Small intestine (tissue), 7 donors: Measurements from ENCODE around the gene AOC3. TPM values are rescaled to one million over a fixed set of nuclear protein-coding genes. Genes with fewer than 3 reads are reported as not detected.
"Not testable (repeated sequence)": the region's sequence is repeated elsewhere in the genome, so short reads cannot be mapped to it uniquely, and the experiment has no call there.

ENCODE experiments used
- DNase-seq, 2 donors: peaks; one replicate each; pipeline versions ENCODE4 v3.0.0 to v3.0.0-alpha.2; 2013
- FAIRE-seq: peaks from 2 replicates; lab custom pipeline; 2012; peaks lifted over from hg19 to GRCh38; lab: Jason Lieb, UNC
- H3K27ac ChIP-seq, 3 donors: one replicate each; pipeline ENCODE4 v1.5.1; 2013; ENCODE audit warnings: low read length in 2 of 3, mild to moderate bottlenecking in 2 of 3, control low read depth in 1 of 3, inconsistent platforms in 1 of 3, low read depth in 1 of 3, moderate library complexity in 1 of 3
- H3K27me3 ChIP-seq, 3 donors: one replicate each; pipeline ENCODE4 v1.6.1; 2013; ENCODE audit warnings: low read length in 3 of 3, inconsistent platforms in 1 of 3; ENCODE audit not compliant: control insufficient read depth in 3 of 3, insufficient read depth in 3 of 3
- H3K36me3 ChIP-seq, 3 donors: one replicate each; pipeline ENCODE4 v1.6.1; 2013; ENCODE audit warnings: low read length in 3 of 3, inconsistent platforms in 1 of 3, low read depth in 1 of 3, mild to moderate bottlenecking in 1 of 3, moderate library complexity in 1 of 3; ENCODE audit not compliant: control insufficient read depth in 3 of 3, insufficient read depth in 2 of 3
- H3K4me1 ChIP-seq, 3 donors: one replicate each; pipeline ENCODE4 v1.6.1; 2013; ENCODE audit warnings: low read length in 2 of 3, inconsistent platforms in 1 of 3, low read depth in 1 of 3, mild to moderate bottlenecking in 1 of 3, moderate library complexity in 1 of 3; ENCODE audit not compliant: control insufficient read depth in 3 of 3, insufficient read depth in 2 of 3
- H3K4me3 ChIP-seq, 3 donors: one replicate each; pipeline ENCODE4 v1.5.1; 2013; ENCODE audit warnings: low read length in 3 of 3, control low read depth in 1 of 3, inconsistent platforms in 1 of 3, low read depth in 1 of 3, mild to moderate bottlenecking in 1 of 3, moderate library complexity in 1 of 3
- H3K9me3 ChIP-seq, 2 donors: one replicate each; pipeline ENCODE4 v1.6.1; 2013; ENCODE audit warnings: low read depth in 1 of 2, low read length in 1 of 2; ENCODE audit not compliant: control insufficient read depth in 2 of 2, insufficient read depth in 1 of 2
- WGBS, 3 donors: extraction: QIAGEN DNeasy Blood & Tissue Kit; methylation state at CpG; one replicate each; pipeline ENCODE4 v1.1.7; 2013; 5-methylcytosine and 5-hydroxymethylcytosine counted together
- polyA plus RNA-seq, 4 donors: library from polyadenylated mRNA; stranded (reverse) in 3 of 4; unstranded in 1 of 4; fragments of 200-250 nt in 3 of 4; fragments of 120-200 nt in 1 of 4; gene quantifications; one replicate each; pipeline versions ENCODE4 v1.2.1 to v1.2.3, GENCODE V29; 2013
- donor health status: healthy with polysubstance abuse.
- donor health status: control.
- donor health status: control.
- donor health status: Bipolar disorder and iron deficiency.
- donor health status: healthy.

AOC3 gene
- polyA plus RNA-seq, 4 donors, result 1.3 to 30.0 (median 3.1) TPM

GRCh38 chr17:42883802-42884558, 33.0 kb downstream of the AOC3 start:
- no peak overlapping the region for H3K27ac ChIP-seq
- DNase-seq, result no peak
- H3K4me3 ChIP-seq, result no peak overlapping the region
- no peaks in the 10 kb centered on the region for H3K27me3 ChIP-seq
- no peaks in the 10 kb centered on the region for H3K36me3 ChIP-seq
- peaks cover 0 to 17% (median 2%) of the 10 kb centered on the region in 3 donors for H3K4me1 ChIP-seq
- no peak for FAIRE-seq
- H3K9me3 ChIP-seq, result no peaks in the 10 kb centered on the region
- 72 to 83% (median 80%) methylated on average over 7 of the region's 7 CpGs for WGBS, 3 donors

DNA sequence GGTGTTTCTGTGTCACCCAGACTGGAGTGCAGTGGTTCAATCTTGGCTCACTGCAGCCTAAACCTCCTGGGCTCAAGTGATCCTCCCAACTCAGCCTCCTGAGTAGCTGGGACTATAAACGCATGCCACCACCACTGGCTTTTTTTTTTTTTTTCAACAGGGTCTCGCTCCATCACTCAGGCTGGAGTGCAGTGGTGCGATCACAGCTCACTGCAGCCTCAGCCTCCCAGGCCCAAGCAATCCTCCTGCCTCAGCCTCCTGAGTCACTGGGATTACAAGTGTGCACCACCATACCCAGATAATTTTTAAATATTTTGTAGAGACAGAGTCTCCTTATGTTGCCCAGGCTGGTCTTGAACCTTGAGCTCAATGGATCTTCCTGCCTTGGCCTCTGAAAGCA, 34.8 kb downstream of the AOC3 start:
- H3K4me3 ChIP-seq, H3K27me3 ChIP-seq, FAIRE-seq, DNase-seq, H3K27ac ChIP-seq, H3K36me3 ChIP-seq, H3K9me3 ChIP-seq: not testable (repeated sequence)
- 89 to 100% (median 97%) methylated on average over 3 of the region's 3 CpGs for WGBS, 3 donors
- H3K4me1 ChIP-seq, result peaks cover 0 to 20% (median 2%) of the 10 kb centered on the region in 3 donors

- no peaks in the 10 kb centered on the region for H3K27me3 ChIP-seq
- WGBS, 3 donors, result 31 to 47% (median 44%) methylated on average over 15 of the region's 15 CpGs
- no peak for FAIRE-seq
- no peaks in the 10 kb centered on the region for H3K9me3 ChIP-seq
- peak overlapping the region in 1 of 3 donors; percentile 63 for H3K27ac ChIP-seq
- H3K4me1 ChIP-seq, result peaks cover 0 to 24% (median 2%) of the 10 kb centered on the region in 3 donors
- DNase-seq, result peak in 1 of 2 donors; percentile 70
- no peak overlapping the region for H3K4me3 ChIP-seq
- no peaks in the 10 kb centered on the region for H3K36me3 ChIP-seq
Observed at GRCh38 chr17:42886283-42887176, 35.5 kb downstream of the AOC3 start.

DNA sequence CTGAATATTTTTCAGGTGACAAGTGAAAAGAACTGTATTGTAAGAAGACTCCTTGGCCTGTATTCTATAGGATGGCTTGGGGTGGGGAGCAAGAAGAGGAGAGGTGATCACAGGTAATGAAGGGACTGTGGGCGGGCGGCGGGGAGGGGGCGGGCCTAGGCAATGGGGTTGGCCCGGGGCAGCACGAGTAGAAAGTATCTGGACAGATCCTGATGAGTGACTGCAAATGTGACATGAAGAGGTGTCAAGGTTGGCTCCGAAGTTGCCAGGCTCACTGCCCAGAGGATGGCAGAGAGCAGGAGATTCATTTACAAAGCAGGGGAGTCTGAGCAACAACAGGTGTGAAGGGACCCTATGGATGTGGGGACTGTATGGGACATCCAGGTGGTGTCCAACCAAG, 38.8 kb downstream of the AOC3 start:
- Histone ChIP-seq H3K27ac (no peak overlapping the region), H3K4me1 (peaks cover 4 to 55% (median 7%) of the 10 kb centered on the region in 3 donors), H3K27me3 (no peaks in the 10 kb centered on the region), H3K4me3 (no peak overlapping the region), H3K9me3 (no peaks in the 10 kb centered on the region), H3K36me3 (no peaks in the 10 kb centered on the region)
- WGBS, 3 donors, result 87 to 93% (median 93%) methylated on average over 7 of the region's 7 CpGs
- FAIRE-seq, result no peak
- DNase-seq, result no peak

DNA sequence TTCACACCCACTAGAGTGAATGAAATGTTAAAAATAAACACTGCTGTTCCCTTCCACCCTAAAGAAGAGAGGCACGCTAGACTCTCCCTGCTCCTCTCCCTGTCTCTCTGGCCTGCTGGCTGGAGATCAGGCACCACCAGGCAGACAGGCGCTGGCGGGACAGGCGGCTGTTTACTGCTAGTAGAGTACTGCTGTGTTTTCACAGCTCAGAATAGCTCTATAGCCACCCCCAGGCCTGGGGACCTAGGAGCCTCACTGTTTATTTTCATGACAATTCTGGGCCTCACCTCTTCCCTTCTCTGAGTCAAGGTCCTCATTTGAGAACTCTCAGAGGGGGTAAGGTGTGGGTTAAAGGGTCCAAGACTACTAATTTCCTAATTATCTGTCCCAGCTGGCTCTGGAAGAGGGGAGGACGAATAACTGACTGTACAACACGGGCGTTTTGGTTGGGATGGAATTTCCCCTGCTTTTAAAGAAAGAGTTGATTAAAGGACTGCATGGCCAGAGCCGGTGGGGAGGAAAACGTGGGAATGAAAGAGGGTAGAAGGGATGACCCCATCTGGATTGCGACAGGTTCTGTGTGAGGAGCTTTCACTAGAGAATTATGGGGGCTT, 40.6 kb downstream of the AOC3 start:
- H3K4me1 ChIP-seq, result peaks cover 6 to 54% (median 6%) of the 10 kb centered on the region in 3 donors
- FAIRE-seq (no peak), DNase-seq (no peak)
- no peaks in the 10 kb centered on the region for H3K27me3 ChIP-seq
- H3K4me3 ChIP-seq, result no peak overlapping the region
- no peaks in the 10 kb centered on the region for H3K9me3 ChIP-seq
- peak overlapping the region in 2 of 3 donors; percentile 56 to 60 for H3K27ac ChIP-seq
- no peaks in the 10 kb centered on the region for H3K36me3 ChIP-seq
- 40 to 47% (median 41%) methylated on average over 10 of the region's 10 CpGs for WGBS, 3 donors

GRCh38 chr17:42893359-42893758, 42.4 kb downstream of the AOC3 start:
- FAIRE-seq, result no peak
- Histone ChIP-seq H3K4me3 (no peak overlapping the region), H3K36me3 (no peaks in the 10 kb centered on the region), H3K27ac (peak overlapping the region in 1 of 3 donors; percentile 39), H3K9me3 (no peaks in the 10 kb centered on the region), H3K4me1 (peaks cover 6 to 57% (median 6%) of the 10 kb centered on the region in 3 donors), H3K27me3 (no peaks in the 10 kb centered on the region)
- 20 to 40% (median 38%) methylated on average over 4 of the region's 4 CpGs for WGBS, 3 donors
- DNase-seq, result no peak

DNA sequence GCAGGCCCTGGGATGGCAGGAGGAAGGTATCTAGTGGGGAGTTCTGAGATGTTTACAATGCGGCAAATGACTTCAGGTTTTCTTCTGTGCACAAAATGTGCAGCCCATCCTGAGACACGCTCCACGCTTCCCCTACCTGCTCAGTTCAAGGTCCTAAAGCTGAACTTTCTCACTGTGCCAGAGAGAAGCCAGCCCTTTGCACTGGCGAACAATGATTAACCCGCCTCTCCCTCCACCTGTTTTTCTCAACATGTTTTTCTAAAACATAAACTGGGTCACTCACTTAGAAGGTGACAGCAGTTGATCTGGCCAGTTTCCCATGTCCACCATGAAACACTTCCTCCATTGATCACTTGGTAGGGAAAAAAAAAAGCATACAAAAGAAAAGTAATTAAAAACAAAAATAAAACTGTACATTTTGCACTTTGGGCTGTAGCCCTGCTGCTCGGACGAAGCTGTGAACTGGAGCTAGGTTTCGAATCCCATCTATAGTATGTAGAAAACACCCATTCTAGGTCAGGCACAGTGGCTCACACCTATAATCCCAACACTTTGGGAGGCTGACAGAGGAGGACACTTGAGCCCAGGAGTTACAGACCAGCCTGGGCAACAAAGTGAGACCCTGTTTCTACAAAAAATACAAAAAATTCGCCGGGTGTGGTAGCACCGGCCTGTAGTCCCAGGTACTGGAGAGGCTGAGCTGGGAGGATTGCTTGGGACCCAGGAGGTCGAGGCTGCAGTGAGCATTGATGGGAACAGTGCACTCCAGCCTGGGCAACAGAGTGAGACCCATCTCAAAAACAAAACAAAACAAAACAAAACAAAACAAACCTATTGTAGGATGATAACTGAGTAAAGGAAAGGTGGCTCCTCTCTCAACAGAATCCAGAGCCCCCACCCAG, 43.5 kb downstream of the AOC3 start:
- peak overlapping the region; percentile 73 to 82 (median 78) for H3K27ac ChIP-seq

More for the DNA sequence above, 43.5 kb downstream of the AOC3 start:
- WGBS, 3 donors, result 25 to 59% (median 27%) methylated on average over 12 of the region's 12 CpGs
- FAIRE-seq (peak; percentile 39), DNase-seq (peak; percentile 88 to 92)
- Histone ChIP-seq H3K4me1 (peaks cover 6 to 62% (median 6%) of the 10 kb centered on the region in 3 donors), H3K4me3 (no peak overlapping the region), H3K27me3 (no peaks in the 10 kb centered on the region), H3K36me3 (no peaks in the 10 kb centered on the region), H3K9me3 (no peaks in the 10 kb centered on the region)
